GM18909 (cell line): ENCODE data around the gene LITAFD.
A peak's percentile ranks its signal among the peaks of the same experiment; 100 is the strongest.

Experiments
- ATAC-seq: cut with Tn5 transposase; IDR thresholded peaks from one replicate; pipeline ENCODE4 v1.9.1; 2021; ENCODE audit warnings: mild to moderate bottlenecking; ENCODE audit not compliant: unreplicated experiment, poor library complexity

LITAFD gene

DNA sequence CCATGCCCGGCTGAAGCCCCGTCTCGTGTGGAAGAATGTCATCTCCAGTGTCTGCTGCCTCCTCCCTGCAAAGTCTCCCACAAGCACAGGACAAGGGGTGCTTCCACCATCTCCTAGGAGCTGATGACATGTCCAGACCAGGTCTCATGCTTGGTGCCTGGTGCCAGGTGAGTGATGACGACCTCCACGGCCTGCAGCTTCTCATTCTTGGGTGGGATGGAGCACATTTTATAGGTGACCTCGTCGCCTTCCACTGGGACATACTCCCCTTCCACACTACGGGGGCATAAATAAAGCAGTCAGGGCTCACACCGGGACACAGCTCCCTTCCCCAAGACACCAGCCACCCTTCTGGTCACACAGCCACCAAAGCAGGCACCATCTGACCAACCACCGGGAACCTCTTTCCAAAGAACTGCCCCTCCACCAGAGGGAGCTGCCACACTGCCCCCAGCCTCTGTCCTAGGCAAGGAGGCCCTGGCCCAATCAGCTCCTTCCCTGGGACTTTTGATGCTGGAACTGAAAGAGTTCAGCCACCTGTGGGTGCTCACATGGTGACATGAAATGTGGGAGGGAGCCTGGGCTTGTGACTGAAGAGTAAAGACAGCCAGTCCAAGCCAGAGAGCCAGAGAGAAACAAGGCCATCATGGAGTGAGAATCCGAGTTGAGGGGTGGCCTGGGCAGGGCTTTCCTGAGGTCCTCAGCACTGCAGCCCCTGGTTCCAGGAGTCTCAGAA, 26.9 kb upstream of the LITAFD start:
- ATAC-seq = no peak

DNA sequence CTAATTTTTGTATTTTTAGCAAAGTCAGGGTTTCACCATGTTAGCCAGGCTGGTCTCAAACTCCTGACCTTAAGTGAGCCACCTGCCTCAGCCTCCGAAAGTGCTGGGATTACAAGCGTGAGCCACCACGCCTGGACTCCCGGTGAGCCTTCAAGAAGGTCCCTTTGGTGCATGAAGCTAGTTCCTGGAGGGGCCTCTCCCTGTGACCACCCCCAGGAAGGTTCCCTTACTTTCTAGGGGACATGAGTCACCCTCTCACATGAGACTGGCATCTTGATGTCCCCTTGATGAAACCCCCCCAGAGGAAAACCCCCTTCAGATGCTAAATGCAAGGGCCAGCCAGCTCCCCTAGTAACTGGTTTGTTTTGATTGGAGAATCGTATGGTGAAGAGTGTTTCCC, 26.2 kb upstream of the LITAFD start:
- no peak for ATAC-seq

DNA sequence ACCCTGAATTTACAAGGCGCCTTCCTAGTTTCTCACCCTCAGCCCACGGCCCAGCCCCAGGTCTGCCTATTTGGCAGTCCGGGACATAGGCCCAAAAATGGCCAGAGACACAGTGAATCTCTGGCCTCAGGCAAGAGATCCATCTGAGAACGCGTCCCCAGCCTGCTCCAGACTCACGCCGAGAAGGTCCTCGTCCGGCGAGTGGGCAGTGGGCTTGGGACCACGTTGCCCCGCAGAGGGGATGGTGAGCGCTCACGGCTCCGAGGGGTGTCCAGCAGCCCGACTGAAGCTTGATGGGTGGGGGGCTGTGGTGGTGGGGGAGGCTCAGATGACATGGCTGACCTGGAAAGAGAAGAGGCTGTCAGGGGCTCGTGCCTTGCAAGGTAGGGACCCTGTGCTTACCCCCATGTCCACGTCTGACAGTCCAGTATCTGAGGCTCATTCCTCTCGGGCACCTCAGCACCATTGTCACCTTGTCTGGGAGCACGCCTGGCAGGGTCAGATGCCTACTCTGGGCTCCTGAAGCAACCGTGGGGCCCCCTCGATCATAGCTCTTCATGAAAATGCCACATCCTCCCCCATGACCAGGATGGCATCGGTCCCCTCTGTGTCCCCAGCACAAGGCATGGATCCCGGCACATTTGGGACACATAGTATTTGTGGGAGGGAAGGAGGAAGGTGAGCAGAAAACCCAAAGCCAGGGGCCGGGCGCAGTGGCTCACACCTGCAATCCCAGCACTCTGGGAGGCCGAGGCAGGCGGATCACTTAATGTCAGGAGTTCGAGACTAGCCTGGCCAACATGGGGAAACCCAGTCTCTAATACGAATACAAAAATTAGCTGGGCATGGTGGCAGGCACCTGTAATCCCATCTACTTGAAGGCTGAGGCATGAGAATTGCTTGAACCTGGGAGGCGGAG, 22.9 kb upstream of the LITAFD start:
- ATAC-seq = no peak

DNA sequence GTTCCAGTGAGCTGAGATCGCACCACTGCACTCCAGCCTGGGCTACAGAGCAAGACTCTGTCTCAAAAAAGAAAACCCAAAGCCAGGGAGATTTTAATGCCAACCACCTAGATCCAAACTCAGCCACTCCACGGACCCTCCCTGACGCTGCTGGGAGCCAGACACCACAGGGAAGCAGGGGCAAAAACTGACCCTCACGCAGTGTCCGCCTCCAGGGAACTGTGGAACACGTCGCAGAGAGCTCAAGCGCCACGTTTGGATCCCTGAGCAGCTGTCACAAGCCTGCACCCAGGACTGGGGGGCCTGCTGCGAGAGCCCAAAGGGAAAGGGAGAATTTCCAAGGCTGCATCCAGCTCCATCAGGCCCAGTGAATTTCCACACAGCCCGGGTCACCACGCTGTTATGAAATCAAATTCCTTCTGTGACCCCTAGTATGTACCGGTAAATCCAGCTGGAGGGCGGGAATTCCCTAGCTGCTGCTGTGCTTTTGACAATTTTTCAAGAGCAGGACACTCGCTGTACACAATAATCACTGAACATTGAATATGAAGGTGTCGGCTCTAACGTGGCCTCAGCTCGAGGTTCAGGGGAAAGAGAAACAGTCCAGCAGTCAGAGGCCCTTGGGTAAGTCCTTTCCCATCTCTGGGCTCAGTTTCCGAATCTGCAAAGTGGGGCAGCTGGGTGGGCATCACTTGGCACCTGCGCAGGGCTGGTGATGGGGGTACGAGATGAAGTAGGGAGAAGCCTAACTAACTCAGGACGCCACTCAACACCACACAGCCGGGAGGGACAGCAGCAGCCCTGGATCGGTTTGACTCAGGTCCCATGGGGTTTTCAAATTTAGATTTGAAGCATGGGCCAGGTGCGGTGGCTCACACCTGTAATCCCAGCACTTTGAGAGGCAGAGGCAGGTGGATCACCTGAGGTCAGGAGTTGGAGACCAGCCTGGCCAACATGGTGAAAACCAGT, 22.0 kb upstream of the LITAFD start:
- no peak for ATAC-seq

DNA sequence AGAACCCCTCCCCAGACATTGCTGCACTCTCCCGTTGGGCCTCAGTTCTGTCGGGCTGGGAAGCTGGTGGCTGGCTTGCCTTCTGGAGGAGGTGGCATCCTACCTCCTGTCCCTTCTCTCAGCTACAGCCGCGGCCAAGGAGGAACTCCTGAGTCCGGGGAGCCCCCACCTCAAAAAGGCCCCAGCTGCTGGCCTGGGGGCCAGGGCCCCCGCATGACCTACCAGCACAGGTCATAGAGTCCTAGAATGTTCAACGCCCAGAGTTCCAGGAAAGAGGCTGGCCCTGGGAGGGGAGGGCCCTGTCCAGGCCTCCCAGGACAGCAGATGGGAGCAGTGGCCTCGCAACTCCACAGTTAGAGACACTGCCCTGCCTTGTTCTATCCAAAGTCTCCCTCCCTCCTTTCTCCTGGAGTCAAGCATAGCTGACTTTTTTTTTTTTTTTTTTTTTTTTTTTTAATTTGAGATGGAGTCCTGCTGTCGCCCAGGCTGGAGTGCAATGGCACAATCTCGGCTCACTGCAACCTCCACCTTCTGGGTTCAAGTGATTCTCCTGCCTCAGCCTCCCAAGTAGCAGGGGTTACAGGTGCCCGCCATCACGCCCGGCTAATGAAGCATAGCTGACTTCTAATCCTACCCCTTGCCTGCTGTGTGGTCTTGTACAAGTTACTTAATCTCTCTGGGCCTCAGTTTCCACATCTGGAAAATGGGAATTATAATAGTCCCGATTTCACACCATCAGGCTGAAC, 20.4 kb upstream of the LITAFD start:
- ATAC-seq = no peak

DNA sequence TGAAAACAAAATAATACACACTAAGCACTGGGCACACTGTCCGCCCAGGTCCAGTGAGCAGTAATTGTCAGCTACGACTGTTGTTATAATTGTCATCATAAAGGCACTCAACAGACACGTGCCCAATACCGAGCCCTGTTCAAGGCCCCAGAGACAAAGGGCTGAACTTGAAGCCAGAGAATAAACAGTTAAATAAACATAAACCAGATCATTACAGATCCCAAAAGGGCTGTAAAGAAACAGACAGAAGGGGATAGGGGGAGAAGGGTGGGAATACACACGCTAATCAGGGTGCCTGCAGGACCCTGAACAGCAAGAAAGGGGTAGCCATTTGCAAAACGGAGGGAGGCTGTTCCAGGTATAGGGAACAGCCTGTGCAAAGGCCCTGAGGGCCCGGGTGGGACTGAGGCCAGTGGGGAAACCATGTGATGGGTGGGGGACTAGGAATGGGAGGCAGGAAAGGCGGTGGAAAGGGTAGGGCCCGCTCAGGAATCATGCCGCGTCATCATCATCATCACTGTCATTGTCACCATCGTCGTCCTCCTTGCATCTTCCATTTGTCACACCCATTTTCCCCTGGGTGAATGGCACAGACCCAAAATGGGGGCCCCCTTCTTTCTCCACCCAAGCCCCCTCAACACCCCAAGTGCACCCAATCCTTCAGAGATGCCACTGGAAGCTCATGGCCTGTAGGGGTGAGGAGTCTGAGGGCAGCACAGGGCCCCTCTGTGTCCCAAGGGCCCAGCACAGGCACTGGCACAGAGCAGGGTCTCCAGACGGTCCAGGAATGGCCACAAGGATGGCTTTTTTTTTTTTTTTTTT, 19.6 kb upstream of the LITAFD start:
- no peak for ATAC-seq

DNA sequence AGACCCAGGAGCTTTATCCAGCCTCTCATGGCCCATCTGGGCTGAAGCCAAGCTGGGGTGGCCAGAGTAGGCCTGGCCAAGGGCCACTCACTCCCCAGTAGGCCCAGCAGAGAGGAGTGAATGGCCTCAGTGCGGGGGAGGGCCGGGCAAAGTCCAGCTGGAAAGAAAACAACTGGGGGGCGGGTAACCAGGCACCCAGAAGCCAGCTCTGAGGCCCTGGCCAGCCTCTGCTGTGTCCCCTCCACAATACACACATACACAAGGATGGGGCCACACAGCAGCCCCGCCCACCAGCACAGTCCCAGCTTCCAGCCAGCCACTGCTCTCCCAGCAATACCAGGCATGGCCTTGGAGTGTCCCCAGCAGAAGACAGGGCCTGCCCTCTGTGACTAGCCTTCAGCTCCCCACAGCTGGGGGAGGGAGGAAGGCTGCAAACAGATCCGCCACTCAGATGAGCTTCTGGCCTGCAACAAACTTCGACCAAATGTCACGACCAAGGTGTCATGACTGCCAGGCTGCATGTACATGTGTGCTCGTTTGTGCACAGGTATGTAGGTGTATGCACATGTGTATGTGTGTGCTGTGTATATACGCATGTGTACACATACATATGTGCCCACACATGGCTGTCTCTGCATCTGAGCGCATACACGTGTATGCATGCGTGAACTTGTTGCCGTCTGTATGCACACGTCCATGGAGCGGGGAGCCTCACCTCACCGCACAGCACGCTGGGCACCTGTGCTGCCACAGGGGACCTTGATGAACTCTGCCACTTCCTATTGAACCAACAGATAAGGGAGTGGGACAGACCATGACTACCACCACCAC, 18.3 kb upstream of the LITAFD start:
- ATAC-seq = no peak

DNA sequence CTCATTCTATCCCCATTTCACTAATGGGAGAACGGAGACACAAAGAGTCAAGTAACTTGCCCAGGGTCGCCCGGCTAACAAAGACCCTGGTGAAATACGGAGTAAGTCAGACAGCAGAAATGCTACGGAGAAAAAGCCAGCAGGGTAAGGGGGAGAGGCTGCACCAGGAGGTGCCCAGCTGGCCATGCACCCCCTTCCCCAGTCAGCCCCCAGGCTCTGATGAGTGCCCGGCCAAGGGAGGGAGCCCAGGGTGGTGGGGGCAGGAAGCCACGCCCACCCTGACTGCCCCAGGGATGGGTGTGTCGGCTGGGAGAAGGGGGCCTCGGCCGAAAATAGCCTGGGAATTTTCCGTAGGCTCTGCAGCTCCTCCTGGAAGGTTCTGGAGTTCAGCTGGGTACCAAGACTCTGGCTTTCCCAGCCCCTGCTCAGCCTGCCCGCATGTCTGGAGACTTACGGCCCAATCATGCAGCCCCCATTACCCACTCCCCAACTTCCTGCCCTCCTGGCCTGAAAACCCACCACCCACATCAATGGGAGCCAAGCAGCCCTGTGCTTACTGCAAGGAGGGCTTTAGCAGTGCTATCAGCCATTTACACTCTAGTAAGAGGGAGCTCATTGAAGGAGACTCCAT, 17.6 kb upstream of the LITAFD start:
- no peak for ATAC-seq

DNA sequence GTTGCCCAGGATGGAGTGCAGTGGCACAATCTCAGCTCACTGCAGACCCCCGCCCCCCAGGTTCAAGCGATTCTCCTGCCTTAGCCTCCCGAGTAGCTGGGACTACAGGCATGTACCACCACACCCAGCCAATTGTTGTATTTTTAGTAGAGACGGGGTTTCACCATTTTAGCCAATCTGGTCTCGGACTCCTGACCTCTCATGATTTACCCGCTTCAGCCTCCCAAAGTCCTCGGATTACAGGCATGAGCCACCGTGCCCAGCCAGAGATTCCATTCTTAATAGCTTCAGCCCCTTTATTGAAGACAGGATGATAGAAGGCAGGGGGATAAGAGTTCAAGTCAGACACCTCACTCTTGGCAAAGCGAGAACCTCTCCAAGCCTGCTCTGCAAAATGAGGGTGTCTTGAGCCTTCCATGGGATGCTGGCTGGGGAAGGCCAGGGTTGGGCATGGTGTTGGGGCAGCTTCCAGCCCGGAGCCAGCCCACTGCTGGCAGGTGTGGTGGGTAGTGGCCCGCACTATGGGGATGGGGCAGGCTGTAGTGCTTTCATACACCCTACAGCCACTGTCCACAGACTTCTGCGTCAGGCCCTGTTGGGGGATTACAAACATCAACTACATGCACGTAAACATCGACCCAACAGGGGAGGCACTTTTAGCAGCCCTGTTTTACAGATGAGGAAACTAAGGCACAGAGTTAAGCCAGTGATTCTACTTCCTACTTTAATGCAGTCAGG, 16.8 kb upstream of the LITAFD start:
- no peak for ATAC-seq

DNA sequence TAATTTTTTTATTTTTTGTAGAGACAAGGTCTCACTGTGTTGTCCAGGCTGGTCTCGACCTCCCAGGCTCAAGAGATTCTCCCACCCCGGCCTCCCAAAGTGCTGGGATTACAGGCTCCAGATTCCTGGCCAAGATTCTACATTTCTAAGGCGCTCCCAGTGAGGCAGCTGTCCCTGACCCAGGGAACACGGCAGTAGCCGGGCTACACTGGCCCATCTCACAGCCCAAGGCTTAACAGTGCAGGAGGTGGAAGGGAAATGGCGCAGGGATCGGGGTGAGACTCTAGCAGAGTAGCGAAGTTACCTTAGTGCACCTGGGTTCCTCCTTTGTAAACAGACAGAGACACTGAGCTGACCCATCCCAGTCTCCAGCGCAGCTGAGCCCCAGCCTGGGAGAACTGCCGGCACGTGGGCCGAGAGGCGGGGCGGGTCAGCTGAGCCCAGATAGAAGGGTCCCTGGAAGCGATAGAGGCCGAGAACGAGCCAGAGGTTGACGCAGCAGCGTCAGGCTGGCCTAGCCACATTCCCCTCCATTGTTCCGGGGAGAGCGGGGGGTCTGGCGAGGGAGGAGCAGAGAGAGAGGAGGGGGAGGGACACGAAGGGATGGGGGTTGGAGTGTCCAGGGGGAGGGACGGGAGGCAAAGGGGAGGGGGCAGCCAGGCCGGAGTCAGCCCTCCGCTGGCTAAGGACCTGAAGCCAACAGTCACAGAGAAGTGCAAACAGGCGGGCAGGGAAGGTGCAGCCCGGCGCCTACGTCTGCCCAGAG, 15.8 kb upstream of the LITAFD start:
- ATAC-seq = no peak

DNA sequence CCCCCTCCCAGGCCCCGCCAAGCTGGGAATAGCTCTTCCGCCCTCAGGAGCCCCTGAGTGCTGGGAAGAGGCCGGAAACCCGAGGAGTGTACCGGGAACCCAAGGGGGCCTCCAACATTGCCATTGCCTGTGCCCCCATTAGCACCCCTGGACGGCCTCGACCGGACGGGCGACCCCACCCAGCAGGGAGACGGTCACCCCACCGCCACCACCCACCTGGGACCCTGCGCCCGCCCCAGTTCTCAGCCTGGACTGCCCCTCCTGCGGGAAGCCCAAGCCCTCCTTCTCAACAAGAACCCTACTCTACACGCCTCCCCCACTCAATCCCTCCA, 15.3 kb upstream of the LITAFD start:
- no peak for ATAC-seq

DNA sequence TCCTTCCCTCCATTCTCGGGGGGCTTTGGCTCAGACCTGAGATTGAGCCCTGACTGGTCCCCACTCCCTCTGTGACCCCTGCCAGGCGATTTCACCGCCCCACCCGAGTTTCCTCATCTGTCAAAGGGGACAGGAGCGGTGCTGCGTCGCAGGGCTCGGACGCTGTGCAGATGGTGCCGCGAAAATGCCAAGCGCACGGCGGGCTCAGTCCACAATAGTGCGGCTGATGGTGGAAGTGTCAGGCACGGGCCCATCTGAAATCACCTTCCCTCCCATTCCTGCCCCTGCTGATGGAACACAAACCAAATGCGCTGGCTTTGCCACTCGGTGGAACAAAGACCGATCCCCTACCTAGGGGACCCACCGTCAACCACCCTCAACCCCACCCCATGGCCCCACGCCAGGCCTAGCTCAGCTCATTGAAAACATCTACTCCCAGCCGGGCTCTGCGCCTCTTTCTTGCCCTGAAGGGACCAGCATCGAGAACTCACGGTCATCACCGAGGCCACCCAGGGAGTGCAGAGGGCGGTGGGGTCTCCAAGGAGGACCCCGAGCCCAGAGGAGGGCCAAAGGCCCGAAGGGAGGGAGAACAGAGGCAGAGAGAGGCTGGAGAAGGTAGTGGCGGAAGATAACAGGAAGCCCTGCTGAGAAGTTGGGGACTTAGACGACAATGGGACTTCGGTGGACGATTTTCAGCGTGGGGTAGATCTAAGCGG, 14.8 kb upstream of the LITAFD start:
- no peak for ATAC-seq

DNA sequence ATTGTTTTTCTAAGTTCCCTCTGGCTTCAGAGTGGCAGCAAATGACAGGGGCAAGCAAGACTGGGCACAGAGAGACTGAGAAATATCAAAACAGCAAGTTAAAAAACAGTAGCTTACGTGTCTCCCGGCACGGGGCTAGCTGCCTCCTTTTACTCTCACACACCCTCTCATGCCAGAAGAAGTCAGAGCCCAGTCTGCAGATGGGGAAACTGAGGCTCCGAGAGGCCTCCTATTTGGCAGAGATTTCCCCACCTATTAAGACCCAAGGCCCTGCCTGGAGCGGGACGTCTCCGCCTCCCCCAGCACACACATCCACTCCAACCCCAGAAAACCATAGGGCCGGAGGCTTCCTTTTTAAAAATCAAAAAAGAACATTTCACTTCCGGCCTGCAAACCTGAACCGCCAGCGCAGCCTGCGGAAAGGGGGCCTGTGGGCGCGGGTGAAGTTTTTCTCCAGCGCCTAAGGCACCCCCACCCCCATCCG, 14.2 kb upstream of the LITAFD start:
- no peak for ATAC-seq

DNA sequence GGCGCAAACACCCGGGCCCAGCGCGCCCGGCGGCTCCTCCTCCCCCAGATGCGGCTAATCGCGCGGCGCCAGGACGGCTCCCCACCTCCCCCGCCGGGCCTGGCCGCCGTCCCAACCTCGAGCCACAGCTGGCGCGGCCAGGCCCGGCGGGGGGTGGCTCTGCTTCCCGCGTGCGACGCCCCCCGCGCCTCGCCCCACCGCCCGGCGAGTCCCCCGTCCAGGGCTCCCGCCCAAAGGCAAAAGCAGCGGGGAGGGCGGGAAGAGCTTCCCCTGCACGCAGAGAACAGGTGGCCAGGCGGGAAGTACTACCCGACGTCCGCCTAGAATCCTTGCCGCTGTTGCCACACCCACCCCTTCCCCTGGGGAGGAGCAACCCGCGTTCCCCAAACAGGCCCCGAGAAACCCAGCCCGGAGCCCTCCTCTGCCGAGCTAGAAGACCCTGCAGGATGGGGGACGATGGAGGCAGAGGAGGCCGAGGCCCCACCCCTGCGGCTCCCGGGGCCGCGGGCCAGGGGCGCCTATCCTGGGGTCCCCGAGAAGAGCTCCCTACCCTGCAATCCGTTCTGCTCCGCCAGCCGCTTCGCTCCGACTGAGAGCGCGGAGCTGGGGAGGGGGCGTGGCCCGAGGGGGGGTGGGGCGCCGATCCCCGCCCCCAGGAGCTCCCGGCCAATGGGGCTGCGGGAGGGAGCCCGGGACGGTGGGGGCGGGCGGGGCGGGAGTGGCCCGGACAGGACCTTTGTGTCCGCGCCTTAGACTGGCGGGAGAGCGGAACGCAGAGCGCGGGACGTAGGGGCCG, 13.5 kb upstream of the LITAFD start, which contains the start of gene CARHSP1:
TSS of gene CARHSP1 (minus strand) at position 591 of the 796 bp plus-strand sequence. CDS start 9,678 bp downstream, outside the sequence.
- ATAC-seq = peak; percentile 72
